Ishikawa (cell line): ENCODE results near the gene RUNX1.

Experiments
- CEBPB ChIP-seq: IDR thresholded peaks from 2 replicates; pipeline ENCODE4 v1.6.1; 2012
- EP300 ChIP-seq: IDR thresholded peaks from 2 replicates; pipeline ENCODE4 v1.6.1; 2012; ENCODE audit warnings: borderline replicate concordance
- FOXM1 ChIP-seq: IDR thresholded peaks from 2 replicates; pipeline ENCODE4 v1.6.1; 2012; ENCODE audit warnings: low read depth, borderline replicate concordance
- RAD21 ChIP-seq: IDR thresholded peaks from 2 replicates; pipeline ENCODE4 v1.6.1; 2012; ENCODE audit warnings: low read depth
- TAF1 ChIP-seq: IDR thresholded peaks from 2 replicates; pipeline ENCODE4 v1.6.1; 2012; ENCODE audit warnings: low read depth, mild to moderate bottlenecking
- TCF12 ChIP-seq: IDR thresholded peaks from 2 replicates; pipeline ENCODE4 v1.6.1; 2012; ENCODE audit warnings: low read depth
- TEAD4 ChIP-seq: IDR thresholded peaks from 2 replicates; pipeline ENCODE4 v1.6.1; 2012
- YY1 ChIP-seq: IDR thresholded peaks from 2 replicates; pipeline ENCODE4 v1.6.1; 2012; ENCODE audit warnings: low read depth
- TF ChIP-seq, protein P1 (sequence below): IDR thresholded peaks from 2 replicates; pipeline ENCODE4 v1.6.1; 2012
- TF ChIP-seq, protein P2 (sequence below): IDR thresholded peaks from 2 replicates; pipeline ENCODE4 v1.6.1; 2012

DNA sequence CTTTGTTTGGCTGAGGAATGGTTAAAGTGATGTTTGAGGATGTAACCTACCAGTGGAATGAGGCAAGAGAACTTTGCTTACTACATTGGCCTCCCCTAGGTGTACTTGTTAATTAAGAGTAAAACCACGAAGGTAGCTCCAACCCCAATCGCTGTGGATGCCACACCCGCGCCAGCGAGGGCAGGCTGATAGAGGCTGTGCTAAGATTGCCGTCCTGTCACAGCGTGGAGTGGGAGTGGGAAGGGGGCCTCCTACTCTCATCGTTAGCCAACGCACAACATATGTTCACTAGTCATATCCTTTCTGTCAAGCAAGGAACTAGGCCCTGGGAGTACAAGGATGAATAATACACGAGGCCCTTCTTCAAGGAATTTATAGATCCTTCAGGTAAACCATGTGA, 99.6 kb downstream of the RUNX1 start:
- TF ChIP-seq YY1 (no peak), TCF12 (no peak), TAF1 (no peak), FOXM1 (no peak), EP300 (no peak), CEBPB (no peak), TEAD4 (no peak), RAD21 (no peak)
- TF ChIP-seq, protein P1, sequence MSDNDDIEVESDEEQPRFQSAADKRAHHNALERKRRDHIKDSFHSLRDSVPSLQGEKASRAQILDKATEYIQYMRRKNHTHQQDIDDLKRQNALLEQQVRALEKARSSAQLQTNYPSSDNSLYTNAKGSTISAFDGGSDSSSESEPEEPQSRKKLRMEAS = no peak
- TF ChIP-seq, protein P2, sequence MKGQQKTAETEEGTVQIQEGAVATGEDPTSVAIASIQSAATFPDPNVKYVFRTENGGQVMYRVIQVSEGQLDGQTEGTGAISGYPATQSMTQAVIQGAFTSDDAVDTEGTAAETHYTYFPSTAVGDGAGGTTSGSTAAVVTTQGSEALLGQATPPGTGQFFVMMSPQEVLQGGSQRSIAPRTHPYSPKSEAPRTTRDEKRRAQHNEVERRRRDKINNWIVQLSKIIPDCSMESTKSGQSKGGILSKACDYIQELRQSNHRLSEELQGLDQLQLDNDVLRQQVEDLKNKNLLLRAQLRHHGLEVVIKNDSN = no peak
